ENCODE results near the gene TUNAR. TPM values are rescaled to one million over a fixed set of nuclear protein-coding genes. Genes with fewer than 3 reads are reported as not detected.

Gene TUNAR
- total RNA-seq, 2 experiments from 2014 or later: 0.17 to 0.54 TPM

GRCh38 chr14:95858893-95859292 lies 17.7 kb upstream of the TUNAR start:
- Histone ChIP-seq H2AFZ (ENCODE audit: low read length) (no peak overlapping the region), H4K20me1 (ENCODE audit: insufficient read depth, low read length) (no peaks in the 10 kb centered on the region), H3K9me2 (ENCODE audit: insufficient read depth, low read length) (no peaks in the 10 kb centered on the region), H3K36me3 (ENCODE audit: insufficient read depth, low read length) (no peaks in the 10 kb centered on the region), H3K9me3 (ENCODE audit: low read length) (no peaks in the 10 kb centered on the region), H3K4me1 (ENCODE audit: insufficient read depth, low read length, poor library complexity, severe bottlenecking) (no peaks in the 10 kb centered on the region), H3K79me2 (ENCODE audit: insufficient read depth, low read depth, low read length) (no peaks in the 10 kb centered on the region), H3K27ac (ENCODE audit: low read depth, low read length, poor library complexity, severe bottlenecking) (no peak overlapping the region), H3K4me2 (ENCODE audit: low read length) (no peak overlapping the region), H3K4me3 (ENCODE audit: low read depth, low read length, poor library complexity, severe bottlenecking) (no peak overlapping the region)
- POLR2A ChIA-PET: no interaction called here
- no peak for TF ChIP-seq CTCF (conservative IDR thresholded peaks at IDR 0.05; ENCODE audit: low read length)
- no peak for TF ChIP-seq EZH2phosphoT487 (IDR thresholded peaks at IDR 0.05; ENCODE audit: borderline replicate concordance, low read depth, low read length)
- intact Hi-C loops (cut with micrococcal nuclease; ENCODE audit: unreplicated experiment): no loop called here
- CTCF ChIA-PET (ENCODE audit: unreplicated experiment): no interaction called here
- no peak for DNase-seq (ENCODE audit: low spot score)
- no TSS peak for BruUV-seq (replicated peaks)

- Histone ChIP-seq H3K9me3 (ENCODE audit: low read length) (no peaks in the 10 kb centered on the region), H3K36me3 (ENCODE audit: insufficient read depth, low read length) (no peaks in the 10 kb centered on the region), H3K4me3 (ENCODE audit: low read depth, low read length, poor library complexity, severe bottlenecking) (no peak overlapping the region), H3K79me2 (ENCODE audit: insufficient read depth, low read depth, low read length) (no peaks in the 10 kb centered on the region), H3K4me2 (ENCODE audit: low read length) (no peak overlapping the region), H3K27ac (ENCODE audit: low read depth, low read length, poor library complexity, severe bottlenecking) (no peak overlapping the region), H3K4me1 (ENCODE audit: insufficient read depth, low read length, poor library complexity, severe bottlenecking) (no peaks in the 10 kb centered on the region), H4K20me1 (ENCODE audit: insufficient read depth, low read length) (no peaks in the 10 kb centered on the region), H3K9me2 (ENCODE audit: insufficient read depth, low read length) (no peaks in the 10 kb centered on the region), H2AFZ (ENCODE audit: low read length) (no peak overlapping the region)
- TF ChIP-seq EZH2phosphoT487 (IDR thresholded peaks at IDR 0.05; ENCODE audit: borderline replicate concordance, low read depth, low read length): no peak
- no peak for TF ChIP-seq CTCF (conservative IDR thresholded peaks at IDR 0.05; ENCODE audit: low read length)
- DNase-seq (ENCODE audit: low spot score): no peak
- POLR2A ChIA-PET: interaction anchor here (1.5 kb wide), 1 partner anchor 9 kb away, joined by 3 read pairs; no protein-coding TSS in a partner anchor
- CTCF ChIA-PET (ENCODE audit: unreplicated experiment): no interaction called here
- no TSS peak for BruUV-seq (replicated peaks)
- intact Hi-C loops (cut with micrococcal nuclease; ENCODE audit: unreplicated experiment): no loop called here
Observed at GRCh38 chr14:95862243-95862642, 14.4 kb upstream of the TUNAR start.

- Histone ChIP-seq H3K4me2 (ENCODE audit: low read length) (no peak overlapping the region), H3K9me3 (ENCODE audit: low read length) (no peaks in the 10 kb centered on the region), H3K9me2 (ENCODE audit: insufficient read depth, low read length) (no peaks in the 10 kb centered on the region), H3K4me3 (ENCODE audit: low read depth, low read length, poor library complexity, severe bottlenecking) (no peak overlapping the region), H3K27ac (ENCODE audit: low read depth, low read length, poor library complexity, severe bottlenecking) (no peak overlapping the region), H3K79me2 (ENCODE audit: insufficient read depth, low read depth, low read length) (no peaks in the 10 kb centered on the region), H3K36me3 (ENCODE audit: insufficient read depth, low read length) (no peaks in the 10 kb centered on the region), H4K20me1 (ENCODE audit: insufficient read depth, low read length) (no peaks in the 10 kb centered on the region), H3K4me1 (ENCODE audit: insufficient read depth, low read length, poor library complexity, severe bottlenecking) (no peaks in the 10 kb centered on the region), H2AFZ (ENCODE audit: low read length) (no peak overlapping the region)
- DNase-seq (ENCODE audit: low spot score): no peak
- POLR2A ChIA-PET: interaction anchor here (1.5 kb wide), 1 partner anchor 8 kb away, joined by 3 read pairs; no protein-coding TSS in a partner anchor
- intact Hi-C loops (cut with micrococcal nuclease; ENCODE audit: unreplicated experiment): no loop called here
- TF ChIP-seq CTCF (conservative IDR thresholded peaks at IDR 0.05; ENCODE audit: low read length) (no peak), EZH2phosphoT487 (IDR thresholded peaks at IDR 0.05; ENCODE audit: borderline replicate concordance, low read depth, low read length) (no peak)
- CTCF ChIA-PET (ENCODE audit: unreplicated experiment): no interaction called here
- no TSS peak for BruUV-seq (replicated peaks)
Observed at GRCh38 chr14:95863295-95863694, 13.3 kb upstream of the TUNAR start.

All from OCI-LY7 (cell line).